GM12874 (cell line): ENCODE data around the gene GRAMD2B.

Experiments
- CTCF ChIP-seq: IDR thresholded peaks from 2 replicates; pipeline ENCODE4 v1.5.1; 2011; ENCODE audit warnings: low read depth, mild to moderate bottlenecking, control low read depth, low read length, moderate library complexity; ENCODE audit not compliant: insufficient read depth

The GRAMD2B gene

GRCh38 chr5:126385524-126386502, 37.4 kb upstream of the GRAMD2B start:
- TF ChIP-seq CTCF = no peak

GRCh38 chr5:126389179-126389578, 34.0 kb upstream of the GRAMD2B start:
- TF ChIP-seq CTCF = no peak

- no peak for TF ChIP-seq CTCF
Observed at GRCh38 chr5:126390051-126390450, 33.2 kb upstream of the GRAMD2B start.

GRCh38 chr5:126391386-126391785, 31.8 kb upstream of the GRAMD2B start:
- no peak for TF ChIP-seq CTCF

GRCh38 chr5:126394211-126394788, 28.9 kb upstream of the GRAMD2B start:
- TF ChIP-seq CTCF = no peak

GRCh38 chr5:126395198-126395597, 28.0 kb upstream of the GRAMD2B start:
- TF ChIP-seq CTCF = no peak

GRCh38 chr5:126395605-126396004, 27.6 kb upstream of the GRAMD2B start:
- TF ChIP-seq CTCF = no peak
